ENCODE data around the gene GJA3.

DNA sequence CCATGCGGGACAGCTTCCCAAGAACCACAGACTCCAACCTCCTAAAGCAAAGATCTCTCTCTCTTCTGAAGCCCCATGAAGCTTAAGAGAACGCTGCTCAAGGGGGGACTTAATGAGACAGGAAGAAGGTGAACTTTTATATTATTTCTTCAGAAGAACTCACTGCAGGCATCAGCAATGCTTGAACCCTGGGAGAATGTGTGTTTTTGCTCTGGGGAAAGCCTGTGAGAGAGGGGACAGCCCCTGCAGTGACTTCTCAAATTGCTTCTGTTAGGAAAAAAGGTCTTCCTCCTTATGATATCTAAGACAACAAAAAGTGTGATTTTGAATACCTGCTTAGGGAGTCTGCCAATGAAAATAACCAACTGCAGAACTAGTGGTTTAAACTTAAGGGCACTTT is 23.0 kb downstream of the GJA3 start:
- no peak for TF ChIP-seq CTCF (IDR thresholded peaks at IDR 0.05)
- TF ChIP-seq EP300 (IDR thresholded peaks at IDR 0.05) = no peak

All from tibial nerve (tissue), 4 donors.